Fibroblast of mammary gland (primary cell): ENCODE results near the gene ELF1.
A peak's percentile ranks its signal among the peaks of the same experiment; 100 is the strongest.
"Not testable (repeated sequence)": the region's sequence is repeated elsewhere in the genome, so short reads cannot be mapped to it uniquely, and the experiment has no call there.

Source experiments
- DNase-seq: peaks from one replicate; pipeline ENCODE4 v3.0.0-alpha.2; 2010; ENCODE audit warnings: low read depth
- H3K4me3 ChIP-seq: 2 replicates; pipeline ENCODE4 v1.5.1; 2011; ENCODE audit warnings: low read depth, mild to moderate bottlenecking, low read length, moderate library complexity; ENCODE audit not compliant: control insufficient read depth
- CTCF ChIP-seq: conservative IDR thresholded peaks from 2 replicates; pipeline ENCODE4 v1.5.1; 2011; ENCODE audit warnings: low read depth, low read length, inconsistent platforms; ENCODE audit not compliant: control insufficient read depth, insufficient read depth

Gene ELF1

GRCh38 chr13:41054212-41054877 lies 35.2 kb upstream of the ELF1 start:
- peak; percentile 58 for TF ChIP-seq CTCF
- no peak overlapping the region for H3K4me3 ChIP-seq
- DNase-seq = peak; percentile 77

GRCh38 chr13:41053384-41053826 lies 34.3 kb upstream of the ELF1 start:
- H3K4me3 ChIP-seq = no peak overlapping the region
- peak; percentile 84 for DNase-seq
- no peak for TF ChIP-seq CTCF

GRCh38 chr13:41052441-41052840 lies 33.3 kb upstream of the ELF1 start:
- no peak for DNase-seq
- no peak overlapping the region for H3K4me3 ChIP-seq
- TF ChIP-seq CTCF = no peak

GRCh38 chr13:41049480-41050440 lies 30.6 kb upstream of the ELF1 start:
- TF ChIP-seq CTCF = no peak
- peak; percentile 49 for DNase-seq
- no peak overlapping the region for H3K4me3 ChIP-seq

GRCh38 chr13:41048640-41049039 lies 29.5 kb upstream of the ELF1 start:
- no peak for TF ChIP-seq CTCF
- no peak for DNase-seq
- no peak overlapping the region for H3K4me3 ChIP-seq

- H3K4me3 ChIP-seq, DNase-seq: not testable (repeated sequence)
These were observed 23.3 kb upstream of the ELF1 start for GRCh38 chr13:41042419-41042818.
